HepG2 (cell line): ENCODE results near the gene ATL2. TPM values are rescaled to one million over a fixed set of nuclear protein-coding genes. Genes with fewer than 3 reads are reported as not detected.

Source experiments
- ATAC-seq: fragments of 200-7000 bp; cut with Tn5 transposase; 3 replicates; pipeline ENCODE4 v1.9.1; 2020; ENCODE audit warnings: mild to moderate bottlenecking, moderate library complexity
- BruUV-seq: library from RNA; stranded (reverse); fragments of 400-500 nt; replicated peaks from 2 replicates; lab custom pipeline; 2021; lab: Mats Ljungman, UMichigan
- CTCF ChIA-PET: fragments of 300-600 bp; formaldehyde crosslinking; extraction: SDS; loops from one replicate; lab custom pipeline; 2021; ENCODE audit warnings: low total read pairs, inconsistent platforms, low intra/inter-chr PET ratio; lab: Yijun Ruan, JAX
- POLR2A ChIA-PET: fragments of 350-600 bp; sonication (Branson Sonifier 250); formaldehyde crosslinking; loops from one replicate; lab custom pipeline; 2020; ENCODE audit warnings: antibody characterized with exemption, inconsistent platforms; lab: Yijun Ruan, JAX
- DNase-seq: peaks from one replicate; pipeline ENCODE4 v3.0.0-alpha.2; 2015; ENCODE audit warnings: low spot score
- FAIRE-seq: peaks from 3 replicates; lab custom pipeline; 2011; peaks lifted over from hg19 to GRCh38; lab: Jason Lieb, UNC
- H2AFZ ChIP-seq: one replicate; pipeline ENCODE4 v1.6.1; 2011; ENCODE audit warnings: low read length, inconsistent platforms
- H3K27ac ChIP-seq: fragments of 300-600 bp; 3 replicates; pipeline ENCODE4 v1.8.0; 2011; ENCODE audit warnings: mixed run types, mild to moderate bottlenecking, mixed read lengths, low read length, inconsistent platforms; ENCODE audit not compliant: insufficient read depth; ENCODE audit errors: extremely low read length
- H3K27me3 ChIP-seq, 2 experiments: fragments of 200-600 bp in 1 of 2; 2 replicates in 1 of 2; 3 replicates in 1 of 2; pipeline versions ENCODE4 v1.6.0 to v1.8.0; 2011; ENCODE audit warnings: low read length in 2 of 2, mild to moderate bottlenecking in 2 of 2, moderate library complexity in 2 of 2, inconsistent platforms in 1 of 2; ENCODE audit not compliant: insufficient read depth in 2 of 2, control insufficient read depth in 1 of 2
- H3K36me3 ChIP-seq, 2 experiments: fragments of 200-600 bp in 1 of 2; replicated peaks in 1 of 2; 2 replicates in 1 of 2; 3 replicates in 1 of 2; pipeline versions ENCODE4 v1.5.1 to v1.8.0; 2011; ENCODE audit warnings: low read length in 2 of 2, inconsistent platforms in 1 of 2; ENCODE audit not compliant: insufficient read depth in 2 of 2, control insufficient read depth in 1 of 2
- H3K4me1 ChIP-seq: 2 replicates; pipeline ENCODE4 v1.5.1; 2012; ENCODE audit warnings: low read length, inconsistent platforms; ENCODE audit not compliant: insufficient read depth
- H3K4me2 ChIP-seq: 2 replicates; pipeline ENCODE4 v1.6.0; 2011; ENCODE audit warnings: low read depth, low read length, inconsistent platforms
- H3K4me3 ChIP-seq, 3 experiments: fragments of 200-600 bp in 1 of 3; sonication (generic), shearing (Covaris generic) in 1 of 3; replicated peaks in 1 of 3; 2 replicates each; pipeline ENCODE4 v1.5.1; 2011 to 2016; ENCODE audit warnings: low read length in 3 of 3, inconsistent platforms in 2 of 3, low read depth in 2 of 3, mild to moderate bottlenecking in 2 of 3, control low read depth in 1 of 3, mixed read lengths in 1 of 3; ENCODE audit not compliant: insufficient read depth in 1 of 3
- H3K79me2 ChIP-seq: one replicate; pipeline ENCODE4 v1.6.1; 2011; ENCODE audit warnings: low read length, inconsistent platforms; ENCODE audit not compliant: insufficient read depth
- H3K9ac ChIP-seq: 2 replicates; pipeline ENCODE4 v1.6.0; 2011; ENCODE audit warnings: mild to moderate bottlenecking, low read depth, low read length, inconsistent platforms; ENCODE audit not compliant: insufficient read depth
- H3K9me3 ChIP-seq: 2 replicates; pipeline ENCODE4 v1.5.1; 2012; ENCODE audit warnings: mild to moderate bottlenecking, low read length
- H4K20me1 ChIP-seq: 2 replicates; pipeline ENCODE4 v1.6.0; 2011; ENCODE audit warnings: inconsistent platforms, mild to moderate bottlenecking, low read length, moderate library complexity; ENCODE audit not compliant: insufficient read depth
- DBP ChIP-seq: sonication (generic); formaldehyde crosslinking; IDR thresholded peaks from 2 replicates; pipeline ENCODE4 v1.4.0; 2020; ENCODE audit warnings: missing genetic modification reagents; ENCODE audit errors: not compliant biosample characterization
- ELK4 ChIP-seq: sonication (generic); formaldehyde crosslinking; IDR thresholded peaks from 2 replicates; pipeline ENCODE4 v1.9.0; 2021; ENCODE audit warnings: missing genetic modification reagents, borderline replicate concordance
- IKZF5 ChIP-seq: IDR thresholded peaks from 2 replicates; pipeline ENCODE4 v1.6.1; 2018; ENCODE audit warnings: missing genetic modification reagents, mild to moderate bottlenecking, missing compliant biosample characterization
- MIER3 ChIP-seq: IDR thresholded peaks from 2 replicates; pipeline ENCODE4 v1.6.1; 2016; ENCODE audit warnings: missing compliant biosample characterization, borderline replicate concordance
- NRL ChIP-seq: sonication (generic); formaldehyde crosslinking; IDR thresholded peaks from 2 replicates; pipeline ENCODE4 v1.5.0; 2020; ENCODE audit warnings: missing genetic modification reagents, mild to moderate bottlenecking, moderate library complexity, borderline replicate concordance
- STAG1 ChIP-seq: sonication (generic); formaldehyde crosslinking; IDR thresholded peaks from 2 replicates; pipeline ENCODE4 v1.4.0; 2020; ENCODE audit warnings: missing genetic modification reagents
- WIZ ChIP-seq: sonication (generic); formaldehyde crosslinking; IDR thresholded peaks from 2 replicates; pipeline ENCODE4 v1.5.1; 2020; ENCODE audit warnings: mild to moderate bottlenecking, missing genetic modification reagents
- ZBTB20 ChIP-seq: sonication (generic); formaldehyde crosslinking; IDR thresholded peaks from 2 replicates; pipeline ENCODE4 v1.8.1; 2023; ENCODE audit warnings: missing genetic modification reagents, low read depth, mild to moderate bottlenecking, borderline replicate concordance
- ZNF768 ChIP-seq: sonication (generic); formaldehyde crosslinking; IDR thresholded peaks from 2 replicates; pipeline ENCODE4 v1.4.0; 2020; ENCODE audit warnings: missing genetic modification reagents
- ZNF850 ChIP-seq: sonication (generic); formaldehyde crosslinking; conservative IDR thresholded peaks from 2 replicates; pipeline ENCODE4 v1.9.0; 2021; ENCODE audit warnings: mild to moderate bottlenecking, missing genetic modification reagents
- WGBS: methylation state at CpG from one replicate; pipeline ENCODE4 v1.1.6; 2017; ENCODE audit warnings: low lambda C conversion rate; 5-methylcytosine and 5-hydroxymethylcytosine counted together
- in situ Hi-C: cut with HindIII; loops from 2 replicates; pipeline ENCODE4 v1.10.0; 2017; ENCODE audit warnings: low pct_unique_long_range_greater_than_20kb; ENCODE audit not compliant: extremely low pct_ligation_motif_present
- intact Hi-C: fragments of 100-400 bp; cut with micrococcal nuclease; formaldehyde crosslinking; loops from one replicate; pipeline ENCODE4 v1.10.0; 2022; ENCODE audit not compliant: unreplicated experiment
- polyA plus RNA-seq, 8 experiments: library from polyadenylated mRNA; depleted of rRNA in 3 of 8; stranded (reverse) in 7 of 8; unstranded in 1 of 8; fragments of >200 nt; fragmentation: Illumina TruSeq in 4 of 8; extraction: Trizol in 4 of 8; gene quantifications; 2 replicates each; pipeline versions ENCODE4 v1.2.1 to v1.2.3, GENCODE V29; 2011 to 2016; ENCODE audit warnings: low read depth in 4 of 8, missing spikeins in 1 of 8, mixed read lengths in 1 of 8; ENCODE audit not compliant: insufficient read depth in 1 of 8
- total RNA-seq, 5 experiments: library from RNA; depleted of rRNA; stranded (reverse); fragments of >200 nt; fragmentation: Illumina TruSeq; extraction: Trizol; gene quantifications; 2 replicates each; pipeline ENCODE4 v1.2.3, GENCODE V29; 2016; ENCODE audit warnings: low read depth in 1 of 5
- TF ChIP-seq, protein P1 (sequence below): sonication (generic); formaldehyde crosslinking; IDR thresholded peaks from 2 replicates; pipeline ENCODE4 v1.5.0; 2020; ENCODE audit warnings: mild to moderate bottlenecking, missing genetic modification reagents, moderate library complexity

ATL2 gene
- total and polyA plus RNA-seq, 2 of the 13 experiments (the other 11 are each of a cell fraction or from before 2014, with no cell fraction given) = 56.5 to 119 TPM

GRCh38 chr2:38260972-38261371 lies 116.1 kb downstream of the ATL2 start:
- TF ChIP-seq IKZF5 (CRISPR knock-in tag) (no peak), ZBTB20 (CRISPR knock-in tag) (no peak)
- Histone ChIP-seq H3K27me3 (peaks cover 0 to 22% of the 10 kb centered on the region in 2 experiments; a peak in 3 of 5 replicates), H3K9ac (no peak overlapping the region), H3K27ac (no peak overlapping the region), H3K4me2 (0 out of 2 replicates have a peak overlapping the region, but pooled peaks have one; percentile 28), H3K4me3 (peak overlapping the region in 1 of 3 experiments; percentile 9; a peak in 1 of 6 replicates), H2AFZ (no peak overlapping the region), H3K4me1 (no peaks in the 10 kb centered on the region), H3K9me3 (no peaks in the 10 kb centered on the region), H3K79me2 (no peaks in the 10 kb centered on the region), H3K36me3 (no peaks in the 10 kb centered on the region), H4K20me1 (no peaks in the 10 kb centered on the region)
- no TSS peak for BruUV-seq
- 39% methylated on average over 2 of the region's 2 CpGs for WGBS
- CTCF ChIA-PET = no interaction called here
- POLR2A ChIA-PET = no interaction called here
- in situ Hi-C loops = loop anchor here (5.0 kb wide), 1 partner anchor 274 kb away; no protein-coding TSS in a partner anchor
- DNase-seq (no peak), FAIRE-seq (no peak), ATAC-seq (0 out of 3 replicates have a peak, but pooled peaks have one; percentile 23)
- intact Hi-C loops = no loop called here

DNA sequence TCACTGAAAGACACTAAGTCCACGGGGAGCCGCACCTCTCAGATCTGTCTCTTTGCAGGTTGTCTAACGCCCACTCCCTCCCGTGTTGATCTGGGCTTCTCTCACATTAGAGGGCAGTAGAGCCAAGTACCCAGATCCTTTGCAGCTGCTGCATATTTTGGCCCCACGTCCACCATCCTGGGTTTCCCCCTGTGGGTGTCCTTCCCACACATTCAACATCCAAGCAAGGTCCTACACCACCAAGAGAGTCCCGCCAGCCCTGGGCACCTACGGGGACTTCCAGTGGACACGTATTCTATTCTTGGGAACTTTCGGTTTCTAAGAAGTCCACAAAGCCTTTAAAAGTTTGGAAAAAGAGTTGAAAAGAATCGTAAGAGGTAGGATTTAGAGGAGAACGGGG lies 116.6 kb downstream of the ATL2 start:
- Histone ChIP-seq H2AFZ (no peak overlapping the region), H4K20me1 (no peaks in the 10 kb centered on the region), H3K36me3 (no peaks in the 10 kb centered on the region), H3K4me3 (peak overlapping the region in 2 of 3 experiments; percentile 9 to 18; a peak in 3 of 6 replicates), H3K27me3 (peaks cover 0 to 22% of the 10 kb centered on the region in 2 experiments; a peak in 2 of 5 replicates), H3K79me2 (no peaks in the 10 kb centered on the region), H3K4me2 (peak overlapping the region; percentile 28; the same call in 1 of the 2 replicates), H3K9ac (no peak overlapping the region), H3K9me3 (no peaks in the 10 kb centered on the region), H3K4me1 (no peaks in the 10 kb centered on the region), H3K27ac (no peak overlapping the region)
- BruUV-seq = no TSS peak
- POLR2A ChIA-PET = no interaction called here
- intact Hi-C loops (no loop called here), in situ Hi-C loops (loop anchor here (5.0 kb wide), 1 partner anchor 273 kb away; no protein-coding TSS in a partner anchor)
- WGBS = 30% methylated on average over 11 of the region's 11 CpGs
- ATAC-seq (peak; percentile 82), FAIRE-seq (no peak), DNase-seq (no peak)
- TF ChIP-seq ZNF850 (CRISPR knock-in tag) = no peak
- TF ChIP-seq STAG1 (CRISPR knock-in tag) = peak; percentile 42
- TF ChIP-seq, protein P1, sequence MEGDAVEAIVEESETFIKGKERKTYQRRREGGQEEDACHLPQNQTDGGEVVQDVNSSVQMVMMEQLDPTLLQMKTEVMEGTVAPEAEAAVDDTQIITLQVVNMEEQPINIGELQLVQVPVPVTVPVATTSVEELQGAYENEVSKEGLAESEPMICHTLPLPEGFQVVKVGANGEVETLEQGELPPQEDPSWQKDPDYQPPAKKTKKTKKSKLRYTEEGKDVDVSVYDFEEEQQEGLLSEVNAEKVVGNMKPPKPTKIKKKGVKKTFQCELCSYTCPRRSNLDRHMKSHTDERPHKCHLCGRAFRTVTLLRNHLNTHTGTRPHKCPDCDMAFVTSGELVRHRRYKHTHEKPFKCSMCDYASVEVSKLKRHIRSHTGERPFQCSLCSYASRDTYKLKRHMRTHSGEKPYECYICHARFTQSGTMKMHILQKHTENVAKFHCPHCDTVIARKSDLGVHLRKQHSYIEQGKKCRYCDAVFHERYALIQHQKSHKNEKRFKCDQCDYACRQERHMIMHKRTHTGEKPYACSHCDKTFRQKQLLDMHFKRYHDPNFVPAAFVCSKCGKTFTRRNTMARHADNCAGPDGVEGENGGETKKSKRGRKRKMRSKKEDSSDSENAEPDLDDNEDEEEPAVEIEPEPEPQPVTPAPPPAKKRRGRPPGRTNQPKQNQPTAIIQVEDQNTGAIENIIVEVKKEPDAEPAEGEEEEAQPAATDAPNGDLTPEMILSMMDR (CRISPR knock-in tag) = peak; percentile 51; the same call in 1 of the 2 replicates
- no peak for TF ChIP-seq DBP
- no peak for TF ChIP-seq ZNF768 (CRISPR knock-in tag)
- TF ChIP-seq WIZ (CRISPR knock-in tag) = no peak
- TF ChIP-seq NRL (CRISPR knock-in tag) = no peak
- TF ChIP-seq MIER3 (CRISPR knock-in tag) = no peak
- TF ChIP-seq ELK4 = no peak
- CTCF ChIA-PET = no interaction called here
